Measurements from ENCODE around the gene PGGHG.

DNA sequence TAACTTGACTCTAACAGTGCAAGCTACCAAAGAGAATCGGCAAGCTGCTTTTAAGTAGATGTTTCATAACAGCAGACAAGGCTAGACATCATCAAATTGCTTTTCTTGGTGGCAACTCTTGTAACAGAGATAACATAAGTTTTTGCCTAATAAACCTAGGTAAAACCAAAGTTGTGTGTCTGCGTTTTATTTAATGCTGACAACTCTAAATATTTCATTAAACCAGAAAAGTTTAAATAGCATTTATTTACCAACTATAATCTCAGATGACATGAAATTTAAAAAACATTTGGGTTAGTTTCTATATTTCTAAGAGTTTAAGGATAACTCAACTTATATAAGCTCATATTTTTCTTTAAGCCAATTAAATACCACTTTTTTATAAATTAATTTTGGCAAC is 51.0 kb downstream of the PGGHG start:
- TF ChIP-seq POLR2AphosphoS5 (IDR thresholded peaks at IDR 0.05) (no peak), EP300 (IDR thresholded peaks at IDR 0.05) (no peak)
- TF ChIP-seq, protein P1, sequence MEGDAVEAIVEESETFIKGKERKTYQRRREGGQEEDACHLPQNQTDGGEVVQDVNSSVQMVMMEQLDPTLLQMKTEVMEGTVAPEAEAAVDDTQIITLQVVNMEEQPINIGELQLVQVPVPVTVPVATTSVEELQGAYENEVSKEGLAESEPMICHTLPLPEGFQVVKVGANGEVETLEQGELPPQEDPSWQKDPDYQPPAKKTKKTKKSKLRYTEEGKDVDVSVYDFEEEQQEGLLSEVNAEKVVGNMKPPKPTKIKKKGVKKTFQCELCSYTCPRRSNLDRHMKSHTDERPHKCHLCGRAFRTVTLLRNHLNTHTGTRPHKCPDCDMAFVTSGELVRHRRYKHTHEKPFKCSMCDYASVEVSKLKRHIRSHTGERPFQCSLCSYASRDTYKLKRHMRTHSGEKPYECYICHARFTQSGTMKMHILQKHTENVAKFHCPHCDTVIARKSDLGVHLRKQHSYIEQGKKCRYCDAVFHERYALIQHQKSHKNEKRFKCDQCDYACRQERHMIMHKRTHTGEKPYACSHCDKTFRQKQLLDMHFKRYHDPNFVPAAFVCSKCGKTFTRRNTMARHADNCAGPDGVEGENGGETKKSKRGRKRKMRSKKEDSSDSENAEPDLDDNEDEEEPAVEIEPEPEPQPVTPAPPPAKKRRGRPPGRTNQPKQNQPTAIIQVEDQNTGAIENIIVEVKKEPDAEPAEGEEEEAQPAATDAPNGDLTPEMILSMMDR (IDR thresholded peaks at IDR 0.05): no peak

Data from esophagus muscularis mucosa (tissue), 4 donors.